Kidney (tissue), 14 donors: ENCODE measurements around the gene ADCY2. TPM values are rescaled to one million over a fixed set of nuclear protein-coding genes. Genes with fewer than 3 reads are reported as not detected.

Experiments used
- DNase-seq, 5 donors: peaks; one replicate each; pipeline ENCODE4 v3.0.0-alpha.2; 2013 to 2020
- FAIRE-seq: peaks from 2 replicates; lab custom pipeline; 2012; peaks lifted over from hg19 to GRCh38; lab: Jason Lieb, UNC
- H3K27ac ChIP-seq, 2 donors: one replicate each; pipeline ENCODE4 v1.7.0; 2013; ENCODE audit warnings: low read depth in 2 of 2, low read length in 2 of 2, inconsistent platforms in 1 of 2
- H3K27me3 ChIP-seq: one replicate; pipeline ENCODE4 v1.7.1; 2013; ENCODE audit warnings: low read length, inconsistent platforms; ENCODE audit not compliant: control insufficient read depth, insufficient read depth
- H3K36me3 ChIP-seq, 3 donors: one replicate each; pipeline versions ENCODE4 v1.7.0 to v1.7.1; 2013; ENCODE audit warnings: low read length in 3 of 3, control low read depth in 1 of 3, inconsistent platforms in 1 of 3; ENCODE audit not compliant: insufficient read depth in 3 of 3, control insufficient read depth in 2 of 3
- H3K4me1 ChIP-seq, 3 donors: one replicate each; pipeline versions ENCODE4 v1.7.0 to v1.7.1; 2013; ENCODE audit warnings: low read length in 3 of 3, inconsistent platforms in 1 of 3, low read depth in 1 of 3; ENCODE audit not compliant: control insufficient read depth in 2 of 3, insufficient read depth in 2 of 3
- H3K4me3 ChIP-seq, 3 donors: one replicate each; pipeline versions ENCODE4 v1.7.0 to v1.8.1; 2013; ENCODE audit warnings: low read length in 3 of 3, control low read depth in 1 of 3, inconsistent platforms in 1 of 3
- H3K9ac ChIP-seq, 3 donors: one replicate each; pipeline versions ENCODE4 v1.7.0 to v1.7.1; 2013; ENCODE audit warnings: low read length in 3 of 3, control low read depth in 1 of 3, inconsistent platforms in 1 of 3
- H3K9me3 ChIP-seq, 3 donors: one replicate each; pipeline versions ENCODE4 v1.7.0 to v1.7.1; 2013; ENCODE audit warnings: low read length in 3 of 3, control low read depth in 1 of 3, inconsistent platforms in 1 of 3; ENCODE audit not compliant: control insufficient read depth in 2 of 3, insufficient read depth in 1 of 3
- intact Hi-C: fragments of 100-400 bp; cut with DNase I; formaldehyde crosslinking; loops from one replicate; pipeline ENCODE4 v1.11.1; 2022
- polyA plus RNA-seq: library from polyadenylated mRNA; stranded (reverse); fragments of 350-450 nt; fragmentation: Illumina TruSeq; extraction: RNeasy Lipid Tissue Mini Kit (QIAGEN cat#74804); gene quantifications from one replicate; pipeline ENCODE4 v1.2.3, GENCODE V29; 2014; ENCODE audit warnings: low read depth, low replicate concordance; ENCODE audit not compliant: insufficient read depth
- total RNA-seq: library from RNA; stranded (reverse); fragmentation: NEBNext Ultra II Directional; extraction: Animal tissue kit (Norgen Biotek cat#: 25700); gene quantifications from one replicate; pipeline ENCODE4 v1.2.1, GENCODE V29; 2021
- TF ChIP-seq, protein P1 (sequence below): IDR thresholded peaks from 3 replicates; pipeline ENCODE4 v1.5.1; 2012; ENCODE audit warnings: mild to moderate bottlenecking, moderate library complexity, borderline replicate concordance; ENCODE audit not compliant: insufficient read depth; ENCODE audit errors: extremely low read depth
- donor health status: control.
- donor health status: control.
- donor health status: control.
- donor health status: control.
- donor health status: control.
- donor health status: DM: yes; HTN: yes; CAD: no.
- donor health status: Normal renal cell carcinoma (clear cell type).

Gene ADCY2
- total and polyA plus RNA-seq, 2 donors from 2014 or later, result 0.17 to 2.2 TPM

DNA sequence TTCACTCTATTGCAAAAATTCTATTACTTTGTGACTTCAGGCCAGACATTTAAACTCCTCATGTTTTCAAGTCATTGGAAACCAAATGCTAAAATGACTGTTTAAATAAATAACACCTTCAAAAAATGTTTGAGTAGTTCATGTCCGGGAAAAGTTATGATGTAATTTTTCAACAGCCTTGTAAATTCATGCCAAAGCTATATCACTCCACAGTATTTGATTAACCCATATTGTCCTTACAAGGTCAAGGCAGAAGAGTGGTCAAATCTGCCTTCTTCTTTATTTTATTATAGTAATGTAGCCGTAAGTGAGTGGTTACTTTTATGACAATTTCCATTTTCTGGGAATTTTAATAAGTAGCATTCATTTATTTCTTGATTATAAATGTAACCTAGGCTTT, 72.8 kb downstream of the ADCY2 start:
- no peak overlapping the region for H3K27ac ChIP-seq
- no peak overlapping the region for H3K4me3 ChIP-seq
- FAIRE-seq, result no peak
- H3K4me1 ChIP-seq, result no peaks in the 10 kb centered on the region
- TF ChIP-seq, protein P1, sequence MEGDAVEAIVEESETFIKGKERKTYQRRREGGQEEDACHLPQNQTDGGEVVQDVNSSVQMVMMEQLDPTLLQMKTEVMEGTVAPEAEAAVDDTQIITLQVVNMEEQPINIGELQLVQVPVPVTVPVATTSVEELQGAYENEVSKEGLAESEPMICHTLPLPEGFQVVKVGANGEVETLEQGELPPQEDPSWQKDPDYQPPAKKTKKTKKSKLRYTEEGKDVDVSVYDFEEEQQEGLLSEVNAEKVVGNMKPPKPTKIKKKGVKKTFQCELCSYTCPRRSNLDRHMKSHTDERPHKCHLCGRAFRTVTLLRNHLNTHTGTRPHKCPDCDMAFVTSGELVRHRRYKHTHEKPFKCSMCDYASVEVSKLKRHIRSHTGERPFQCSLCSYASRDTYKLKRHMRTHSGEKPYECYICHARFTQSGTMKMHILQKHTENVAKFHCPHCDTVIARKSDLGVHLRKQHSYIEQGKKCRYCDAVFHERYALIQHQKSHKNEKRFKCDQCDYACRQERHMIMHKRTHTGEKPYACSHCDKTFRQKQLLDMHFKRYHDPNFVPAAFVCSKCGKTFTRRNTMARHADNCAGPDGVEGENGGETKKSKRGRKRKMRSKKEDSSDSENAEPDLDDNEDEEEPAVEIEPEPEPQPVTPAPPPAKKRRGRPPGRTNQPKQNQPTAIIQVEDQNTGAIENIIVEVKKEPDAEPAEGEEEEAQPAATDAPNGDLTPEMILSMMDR, result no peak
- no peaks in the 10 kb centered on the region for H3K9me3 ChIP-seq
- no peak overlapping the region for H3K9ac ChIP-seq
- intact Hi-C loops, result no loop called here
- no peak for DNase-seq
- no peaks in the 10 kb centered on the region for H3K36me3 ChIP-seq
- no peaks in the 10 kb centered on the region for H3K27me3 ChIP-seq

DNA sequence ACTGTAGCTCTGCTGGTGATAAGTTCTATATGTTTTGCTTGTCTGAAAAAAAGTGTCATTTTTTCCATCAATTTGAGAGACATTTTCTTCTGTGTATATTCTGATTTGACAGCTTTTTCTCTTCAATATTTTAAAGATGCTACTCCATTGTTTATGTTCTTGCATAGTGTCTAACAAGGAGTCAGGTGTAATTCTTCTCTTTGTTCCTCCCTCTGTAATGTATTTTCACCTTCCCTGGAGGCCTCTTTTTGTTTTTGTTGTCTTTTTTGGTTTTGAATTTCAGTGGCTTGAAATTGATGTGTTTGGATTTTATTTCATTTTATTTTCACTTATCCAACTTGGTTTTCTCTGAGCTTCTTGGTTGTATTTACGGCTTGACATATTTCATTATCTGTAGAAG, 75.8 kb downstream of the ADCY2 start:
- H3K4me3 ChIP-seq, result no peak overlapping the region
- no peak for DNase-seq
- intact Hi-C loops, result no loop called here
- no peak overlapping the region for H3K27ac ChIP-seq
- no peaks in the 10 kb centered on the region for H3K36me3 ChIP-seq
- no peaks in the 10 kb centered on the region for H3K4me1 ChIP-seq
- H3K27me3 ChIP-seq, result no peaks in the 10 kb centered on the region
- FAIRE-seq, result no peak
- no peak overlapping the region for H3K9ac ChIP-seq
- TF ChIP-seq, protein P1, result no peak
- no peaks in the 10 kb centered on the region for H3K9me3 ChIP-seq

DNA sequence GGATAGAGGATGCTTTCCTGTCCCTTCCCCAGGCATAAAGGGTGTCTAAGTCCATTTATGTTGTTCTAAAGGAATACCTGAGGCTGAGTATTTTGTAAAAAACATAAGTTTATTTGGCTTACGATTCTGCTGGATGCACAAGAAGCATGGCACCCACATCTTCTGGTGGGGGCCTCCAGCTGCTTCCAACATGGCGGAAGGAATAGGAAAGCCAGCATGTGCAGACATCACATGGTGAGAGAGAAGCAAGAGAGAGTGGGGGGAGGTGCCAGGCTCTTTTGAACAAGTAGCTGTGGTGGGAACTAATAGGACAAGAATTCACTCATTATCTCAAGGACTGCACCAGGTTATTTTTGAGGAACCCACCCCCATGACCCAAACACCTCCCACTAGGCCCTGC, 77.2 kb downstream of the ADCY2 start:
- FAIRE-seq, result no peak
- intact Hi-C loops, result no loop called here

More for the DNA sequence above, 77.2 kb downstream of the ADCY2 start:
- no peak for DNase-seq
- TF ChIP-seq, protein P1, result no peak
- Histone ChIP-seq H3K4me1 (no peaks in the 10 kb centered on the region), H3K4me3 (no peak overlapping the region), H3K27ac (no peak overlapping the region), H3K9ac (no peak overlapping the region), H3K36me3 (no peaks in the 10 kb centered on the region), H3K9me3 (no peaks in the 10 kb centered on the region), H3K27me3 (no peaks in the 10 kb centered on the region)
